SW480 (cell line): ENCODE data around the gene ALX3.

ENCODE experiments used
- DNase-seq: peaks from one replicate; pipeline ENCODE4 v3.0.0-alpha.2; 2016; ENCODE audit warnings: low spot score

Gene ALX3

DNA sequence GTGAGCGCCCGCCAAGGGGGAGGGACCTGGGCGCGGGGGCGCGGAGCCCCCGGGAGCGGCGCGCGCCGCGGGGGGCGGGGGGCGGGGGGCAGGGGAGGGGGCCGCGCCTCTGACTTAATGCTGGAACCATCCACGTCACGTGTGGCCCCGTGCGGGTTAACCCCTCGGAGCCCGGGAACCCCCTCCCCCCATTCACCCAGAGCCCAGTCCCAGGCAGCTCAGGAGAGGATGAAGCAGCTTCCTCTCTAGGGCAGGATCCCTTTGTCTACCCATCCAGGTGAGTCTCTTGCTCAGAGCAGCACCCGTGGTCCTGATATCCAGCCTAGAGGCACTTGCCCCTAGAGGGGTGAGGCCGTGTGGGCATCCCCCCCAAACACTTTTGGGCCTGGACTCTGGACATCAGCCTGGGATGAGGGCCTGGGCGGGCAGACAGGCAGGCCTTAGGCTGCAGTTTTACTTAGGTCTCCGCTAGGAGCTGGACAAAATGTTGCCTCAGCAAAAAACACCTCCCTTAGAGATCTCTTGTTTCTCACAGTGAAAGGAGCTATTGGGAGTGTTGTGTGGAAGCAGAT is at the start of gene ALX3:
Gene ALX3 (minus strand): TSS at position 2 of the 572 bp plus-strand sequence. CDS start 60 bp downstream, outside the sequence.
- no peak for DNase-seq

- peak; percentile 27 for DNase-seq
Measured at GRCh38 chr1:110119843-110120242, 49.4 kb upstream of the ALX3 start.

DNA sequence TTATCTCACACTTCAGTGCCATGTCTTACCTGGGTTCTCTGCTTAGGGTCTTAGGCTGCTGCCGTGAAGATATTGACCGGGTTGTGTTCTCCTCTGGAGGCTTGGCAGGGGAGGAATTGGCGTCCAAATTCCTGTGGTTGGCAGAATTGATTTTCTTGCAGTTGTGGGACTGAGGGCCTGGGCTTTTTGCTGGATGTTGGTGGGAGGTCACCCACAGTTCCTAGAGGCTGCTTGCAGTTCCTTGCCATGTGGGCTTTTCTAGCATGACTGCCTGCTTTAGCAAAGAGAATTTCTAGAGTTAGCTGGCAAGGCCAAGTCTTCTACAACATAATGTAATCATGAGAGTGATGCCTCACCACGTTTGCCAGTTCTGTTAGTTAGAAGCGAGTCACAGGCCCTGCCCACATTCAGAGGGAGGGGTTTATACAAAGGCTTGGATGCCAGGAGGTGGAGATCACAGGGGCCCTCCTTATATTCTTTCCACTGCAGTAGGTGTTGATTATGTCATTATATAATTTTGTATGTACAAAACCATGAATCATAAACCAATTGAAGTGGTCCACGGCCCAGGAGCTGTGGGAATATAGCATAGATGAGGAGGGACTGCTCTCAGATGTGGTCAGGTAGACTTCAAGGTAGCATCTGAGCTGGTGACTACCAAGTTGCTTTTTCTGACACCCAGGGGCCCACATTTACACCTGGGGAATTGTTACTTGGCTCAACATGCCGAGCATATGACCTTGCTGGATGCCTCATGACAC is 48.3 kb upstream of the ALX3 start:
- DNase-seq = peak; percentile 93

- no peak for DNase-seq
Measured at GRCh38 chr1:110114784-110115183, 44.3 kb upstream of the ALX3 start.

DNA sequence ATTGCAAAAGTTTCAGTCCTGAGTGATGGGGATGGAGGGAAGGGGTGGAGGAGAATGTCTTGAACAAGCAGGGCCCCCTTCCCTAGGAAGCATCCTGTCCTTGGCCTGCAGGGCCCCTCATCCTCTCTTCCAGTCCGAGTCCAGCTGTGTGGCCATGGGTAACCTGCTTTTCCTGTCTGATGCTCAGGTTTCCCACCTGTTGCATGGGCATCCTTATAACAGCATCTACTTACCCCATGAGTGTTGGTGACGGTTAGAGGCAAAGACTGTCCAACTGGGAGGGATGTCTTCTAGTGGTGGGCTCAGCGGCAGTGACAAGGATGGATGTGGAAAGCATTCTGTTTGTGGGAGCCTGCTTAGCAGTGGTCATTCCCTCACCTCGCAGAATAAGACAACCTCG is 43.7 kb upstream of the ALX3 start:
- DNase-seq = no peak

- DNase-seq = no peak
Measured at GRCh38 chr1:110113551-110113950, 43.1 kb upstream of the ALX3 start.

- DNase-seq = no peak
Measured at GRCh38 chr1:110112656-110113055, 42.2 kb upstream of the ALX3 start.

DNA sequence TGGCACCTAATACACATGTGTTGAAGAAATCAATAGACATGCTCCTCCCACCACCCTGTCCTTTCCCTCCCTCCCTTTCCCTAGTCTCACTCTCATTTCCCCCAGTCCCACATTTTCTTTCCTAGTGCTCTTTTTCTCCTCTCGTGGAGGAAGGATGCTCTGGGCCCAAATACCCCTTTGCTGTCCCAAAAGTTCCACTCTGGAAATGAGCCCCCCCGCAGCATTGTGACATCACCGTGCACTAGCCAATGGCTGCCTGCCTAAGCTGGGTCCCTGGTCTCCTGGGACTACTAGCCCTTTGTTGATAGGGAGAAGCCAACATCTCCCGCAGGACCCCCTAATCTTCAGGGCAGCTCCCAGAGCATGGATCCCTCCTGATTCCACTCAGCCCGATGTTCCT is 41.7 kb upstream of the ALX3 start, which contains the start of gene UBL4B:
Gene UBL4B (plus strand): TSS at position 301 of the 400 bp plus-strand sequence. CDS start 92 bp downstream, at position 393.
- no peak for DNase-seq

GRCh38 chr1:110111081-110111480 is 40.6 kb upstream of the ALX3 start:
- no peak for DNase-seq

- DNase-seq = no peak
Measured at GRCh38 chr1:110107867-110108469, 37.5 kb upstream of the ALX3 start.

- DNase-seq = peak; percentile 54
Measured at GRCh38 chr1:110106013-110106941, 35.8 kb upstream of the ALX3 start.

GRCh38 chr1:110102081-110102480 is 31.6 kb upstream of the ALX3 start:
- DNase-seq = no peak

- DNase-seq = no peak
Measured at GRCh38 chr1:110100335-110100734, 29.9 kb upstream of the ALX3 start.

- no peak for DNase-seq
Measured at GRCh38 chr1:110098222-110099026, 28.0 kb upstream of the ALX3 start.

GRCh38 chr1:110097507-110098221 is 27.2 kb upstream of the ALX3 start:
- no peak for DNase-seq

DNA sequence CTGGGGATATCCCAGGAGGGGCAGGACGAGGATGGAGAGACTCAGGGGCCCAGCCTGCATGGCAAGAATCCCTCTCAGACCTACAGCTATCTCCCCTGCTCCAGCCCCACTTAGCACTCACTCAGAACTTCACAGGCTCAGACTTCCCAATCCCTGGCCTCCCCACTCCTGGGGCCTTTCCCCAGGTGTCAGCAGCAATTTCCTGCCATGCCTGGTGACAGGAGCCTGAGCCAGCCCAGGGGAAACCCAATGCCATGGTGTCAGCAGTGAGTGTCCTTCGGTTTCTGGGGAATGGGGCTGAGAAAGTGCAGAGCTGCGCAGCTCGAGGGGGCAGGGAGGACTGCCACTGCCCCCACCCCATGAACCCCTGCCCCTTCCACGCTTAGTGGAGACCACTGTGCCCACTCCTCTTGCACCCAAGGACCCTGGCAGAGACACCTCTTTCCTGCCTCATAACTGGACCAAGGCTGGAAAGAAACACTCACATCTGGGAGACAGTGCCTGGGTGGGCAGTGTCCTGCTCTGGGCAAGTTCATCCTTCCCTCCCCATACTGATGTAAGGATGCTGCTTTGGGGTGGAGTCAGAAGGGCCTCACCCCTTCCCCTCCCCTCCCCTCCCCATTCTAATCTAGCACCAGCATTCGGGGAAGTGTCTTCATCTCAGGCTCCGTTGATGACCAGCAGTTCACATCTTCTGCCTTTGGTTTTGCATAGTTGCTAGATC is 24.6 kb upstream of the ALX3 start:
- DNase-seq = no peak

DNA sequence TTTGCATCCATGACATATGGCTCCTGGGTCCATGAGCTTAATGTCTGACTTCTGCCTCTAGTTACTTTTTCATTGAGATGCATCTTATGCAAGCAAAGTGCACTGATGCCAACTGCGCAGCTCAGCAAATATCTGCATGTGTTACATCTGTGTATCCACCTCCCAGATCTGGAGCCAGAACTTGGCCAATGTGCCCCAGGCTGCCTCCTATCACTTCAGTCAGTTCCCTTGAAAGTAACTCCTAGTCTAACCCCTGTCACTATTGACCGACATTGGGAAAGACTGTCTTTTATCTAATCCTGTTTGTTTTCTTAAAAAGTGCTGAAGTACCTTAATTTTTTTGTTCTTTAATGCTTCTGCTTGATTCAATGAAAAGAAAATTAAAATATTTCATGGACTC is 22.5 kb upstream of the ALX3 start:
- no peak for DNase-seq

DNA sequence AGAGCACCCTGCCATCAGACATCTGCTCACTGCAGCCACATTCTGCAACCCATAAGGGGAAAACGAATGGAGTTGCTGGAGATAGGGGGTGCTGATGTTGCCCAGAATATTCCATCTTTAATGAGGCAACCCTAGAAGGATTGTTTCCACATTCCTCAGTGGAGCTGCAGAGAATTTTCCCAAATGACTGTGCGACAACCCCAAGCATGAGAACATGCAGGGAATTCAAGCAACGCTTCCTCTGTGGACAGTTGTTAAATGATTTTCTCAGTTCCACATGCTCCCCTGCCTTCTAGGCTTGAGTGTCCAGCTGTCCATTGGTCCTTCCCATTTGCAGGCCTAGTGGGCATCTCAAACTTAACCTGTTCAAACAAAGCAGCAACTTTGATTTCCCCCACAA is 21.3 kb upstream of the ALX3 start:
- DNase-seq = no peak

GRCh38 chr1:110091381-110091780 is 20.9 kb upstream of the ALX3 start:
- no peak for DNase-seq
